Stimulated activated naive B cell treated with anti-CD40 and anti-IgM and Interleukin-4, amounts not matched to agents 10 μg/mL and 1 μg/mL and 100 μg/mL, for 72 hours (primary cell): ENCODE measurements around the gene AMN1.

Experiments
- ATAC-seq, 2 donors: fragments of 150-1000 bp; cut with Tn5 transposase; replicated peaks; 2 replicates each; pipeline ENCODE4 v1.10.0; 2021; ENCODE audit warnings: moderate library complexity in 1 of 2
- DNase-seq: peaks from one replicate; pipeline ENCODE4 v3.0.0; 2021
- H3K27ac Mint-ChIP-seq: one replicate; pipeline ENCODE4 v1.8.0; 2022; ENCODE audit warnings: mild to moderate bottlenecking, mixed read lengths
- H3K27me3 Mint-ChIP-seq, 2 donors: one replicate each; pipeline ENCODE4 v1.8.0; 2022; ENCODE audit warnings: mixed read lengths in 2 of 2
- H3K36me3 Mint-ChIP-seq, 2 donors: one replicate each; pipeline ENCODE4 v1.8.0; 2022; ENCODE audit warnings: mixed read lengths in 2 of 2, mild to moderate bottlenecking in 1 of 2
- H3K4me1 Mint-ChIP-seq, 2 donors: one replicate each; pipeline ENCODE4 v1.8.0; 2022; ENCODE audit warnings: mixed read lengths in 2 of 2, mild to moderate bottlenecking in 1 of 2
- H3K4me3 Mint-ChIP-seq, 2 donors: one replicate each; pipeline ENCODE4 v1.8.0; 2022; ENCODE audit warnings: mild to moderate bottlenecking in 2 of 2, mixed read lengths in 2 of 2, moderate library complexity in 1 of 2
- H3K9me3 Mint-ChIP-seq, 2 donors: one replicate each; pipeline ENCODE4 v1.8.0; 2022; ENCODE audit warnings: mixed read lengths in 2 of 2, mild to moderate bottlenecking in 1 of 2

Gene AMN1

GRCh38 chr12:31622038-31622437, 106.8 kb downstream of the AMN1 start:
- H3K36me3 Mint-ChIP-seq, result no peaks in the 10 kb centered on the region
- no peak for ATAC-seq
- no peaks in the 10 kb centered on the region for H3K9me3 Mint-ChIP-seq
- H3K27me3 Mint-ChIP-seq, result no peaks in the 10 kb centered on the region
- H3K27ac Mint-ChIP-seq, result no peak overlapping the region
- H3K4me1 Mint-ChIP-seq, result peaks cover 8 to 22% of the 10 kb centered on the region in 2 donors
- no peak overlapping the region for H3K4me3 Mint-ChIP-seq
- DNase-seq, result no peak
